Measurements from ENCODE around the gene PSORS1C1.
"Not testable (repeated sequence)": the region's sequence is repeated elsewhere in the genome, so short reads cannot be mapped to it uniquely, and the experiment has no call there.

Gene PSORS1C1

DNA sequence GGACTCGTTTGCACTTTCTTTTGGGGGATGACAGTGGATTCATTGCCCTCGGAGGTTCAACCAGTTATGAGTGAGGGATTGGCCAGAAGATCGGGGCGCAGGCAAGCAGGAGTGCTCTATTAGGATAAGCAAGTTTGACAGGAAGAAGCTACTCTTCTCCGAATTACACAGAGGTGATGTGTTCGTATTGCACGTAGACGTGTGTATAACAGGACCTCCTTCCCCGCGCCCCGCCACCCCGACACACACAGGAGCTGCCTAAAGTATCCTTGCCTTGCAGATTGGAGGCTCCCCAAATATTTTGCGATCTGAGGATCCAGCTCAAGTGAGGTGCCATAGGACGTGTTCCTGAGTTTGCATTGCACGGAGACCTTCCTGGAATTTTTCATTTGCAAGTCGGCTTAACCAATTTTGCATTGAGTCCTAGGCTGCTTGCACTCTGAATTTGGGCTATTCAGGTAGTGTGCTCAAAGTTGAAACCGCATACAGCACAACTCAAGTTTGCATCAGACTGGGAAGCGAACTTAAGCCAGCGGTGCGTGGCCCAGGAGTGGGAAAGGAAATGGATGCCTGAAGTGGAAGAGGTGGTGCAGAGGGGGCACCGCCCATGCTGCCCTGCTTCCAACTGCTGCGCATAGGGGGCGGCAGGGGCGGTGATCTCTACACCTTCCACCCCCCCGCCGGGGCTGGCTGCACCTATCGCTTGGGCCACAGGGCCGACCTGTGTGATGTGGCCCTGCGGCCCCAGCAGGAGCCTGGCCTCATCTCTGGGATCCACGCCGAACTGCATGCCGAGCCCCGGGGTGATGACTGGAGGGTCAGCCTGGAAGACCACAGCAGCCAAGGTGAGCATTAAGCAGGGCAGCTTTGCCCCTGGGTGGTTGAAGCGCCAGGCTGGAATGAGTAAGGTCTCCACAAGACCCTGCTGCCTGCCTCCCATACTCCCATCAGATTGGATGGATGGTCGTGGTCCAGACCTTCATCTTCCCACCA is 44.6 kb downstream of the PSORS1C1 start:
- DNase-seq (ENCODE audit: low spot score): no peak

DNA sequence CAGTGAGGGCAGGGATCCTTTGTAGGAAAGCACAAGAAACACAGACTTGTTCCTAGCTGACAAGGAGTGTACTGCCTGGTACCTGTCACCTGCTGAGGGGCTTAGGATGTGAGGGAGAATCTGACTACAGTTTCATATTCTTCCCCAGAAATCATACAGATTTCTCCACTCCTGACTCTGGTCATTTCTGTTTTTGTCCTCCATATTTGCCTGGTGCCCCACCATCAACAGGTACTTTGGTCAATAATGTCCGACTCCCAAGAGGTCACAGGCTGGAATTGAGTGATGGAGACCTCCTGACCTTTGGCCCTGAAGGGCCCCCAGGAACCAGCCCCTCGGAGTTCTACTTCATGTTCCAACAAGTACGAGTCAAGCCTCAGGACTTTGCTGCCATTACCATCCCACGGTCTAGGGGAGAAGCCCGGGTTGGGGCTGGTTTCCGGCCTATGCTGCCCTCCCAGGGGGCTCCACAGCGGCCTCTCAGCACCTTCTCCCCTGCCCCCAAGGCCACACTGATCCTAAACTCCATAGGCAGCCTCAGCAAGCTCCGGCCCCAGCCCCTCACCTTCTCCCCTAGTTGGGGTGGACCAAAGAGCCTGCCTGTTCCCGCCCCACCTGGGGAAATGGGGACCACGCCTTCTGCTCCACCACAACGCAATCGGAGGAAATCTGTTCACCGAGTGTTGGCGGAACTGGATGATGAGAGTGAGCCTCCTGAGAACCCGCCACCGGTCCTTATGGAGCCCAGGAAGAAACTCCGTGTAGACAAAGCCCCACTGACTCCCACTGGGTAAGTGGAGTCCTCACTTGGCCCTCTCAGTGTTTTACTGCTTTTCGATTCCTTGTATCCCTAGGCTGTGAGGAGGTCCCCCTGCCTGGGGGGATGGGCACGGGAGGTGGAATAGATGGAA is 46.9 kb downstream of the PSORS1C1 start:
- DNase-seq (ENCODE audit: low spot score): no peak

DNA sequence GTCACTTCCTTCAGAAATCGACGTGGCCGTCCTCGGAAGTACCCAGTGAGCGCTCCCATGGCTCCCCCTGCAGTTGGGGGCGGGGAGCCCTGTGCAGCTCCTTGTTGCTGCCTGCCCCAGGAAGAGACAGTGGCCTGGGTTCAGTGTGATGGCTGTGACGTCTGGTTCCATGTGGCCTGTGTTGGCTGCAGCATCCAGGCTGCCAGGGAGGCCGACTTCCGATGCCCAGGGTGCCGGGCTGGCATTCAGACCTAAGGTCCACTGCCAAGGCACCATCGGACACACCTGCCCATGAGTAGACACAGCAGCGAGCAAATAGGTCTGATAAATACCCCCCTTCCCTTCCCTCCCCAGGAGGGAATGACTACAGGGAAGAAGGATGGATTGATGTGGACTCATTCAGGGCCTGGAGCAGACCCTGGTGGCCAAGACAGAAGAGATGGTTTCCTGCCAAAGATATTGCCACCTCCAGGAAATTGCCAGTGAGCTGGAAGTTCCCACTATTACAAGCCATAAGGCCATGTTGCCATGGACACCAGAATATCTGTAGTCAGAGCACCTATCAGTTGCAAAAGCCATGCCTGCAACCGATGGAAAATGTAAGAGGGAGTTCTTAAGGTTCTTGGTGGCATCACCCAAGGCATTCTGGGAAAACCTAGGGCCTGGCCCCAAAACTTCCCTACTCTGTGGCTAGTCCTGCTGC is 48.0 kb downstream of the PSORS1C1 start:
- DNase-seq (ENCODE audit: low spot score): no peak

DNA sequence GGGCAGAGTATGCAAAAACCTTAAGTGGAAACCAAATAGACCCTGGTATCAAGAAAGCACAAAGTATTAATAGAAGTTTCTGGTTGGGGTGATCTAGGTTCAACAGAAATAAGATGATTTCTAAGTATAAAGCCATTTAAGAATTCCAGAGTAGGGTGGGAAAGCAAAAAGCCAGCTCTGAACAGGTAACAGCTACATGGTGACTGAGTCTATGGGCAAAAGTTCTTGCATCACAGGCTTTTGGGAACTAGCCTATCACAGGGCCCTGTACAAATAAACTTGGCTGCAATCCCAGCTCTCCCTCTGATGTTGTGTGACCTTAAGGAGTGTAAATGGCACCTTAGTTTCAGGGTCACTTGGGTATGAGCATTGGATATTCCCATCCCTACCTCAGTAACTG is 49.3 kb downstream of the PSORS1C1 start:
- no peak for DNase-seq (ENCODE audit: low spot score)

DNA sequence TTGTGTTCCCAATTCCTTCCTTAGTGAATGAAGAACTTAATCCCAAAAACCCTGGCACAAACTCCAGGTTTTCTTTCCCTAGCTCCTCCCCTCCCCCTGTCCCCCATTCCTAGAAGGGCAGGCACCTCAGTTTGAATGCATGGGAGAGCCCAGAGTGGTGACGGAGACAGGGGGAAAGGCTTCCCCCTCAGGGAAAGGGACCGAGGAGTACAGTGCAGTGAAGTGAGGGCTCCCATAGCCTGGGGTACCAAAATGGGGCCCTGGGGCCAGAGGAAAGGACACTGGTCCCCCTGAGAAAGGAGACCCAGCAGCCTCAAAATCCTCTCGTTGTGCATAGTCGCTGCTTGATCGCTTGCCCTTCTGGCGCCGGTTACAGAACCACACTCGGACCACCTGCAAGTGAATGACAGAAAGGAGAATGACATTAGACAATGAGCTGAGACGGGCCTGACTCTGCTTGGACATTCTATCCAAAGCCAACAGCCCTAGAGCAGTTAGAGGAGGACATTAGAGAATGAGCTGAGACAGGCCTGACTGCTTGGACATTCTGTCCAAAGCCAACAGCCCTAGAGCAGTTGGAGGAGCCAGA is 50.0 kb downstream of the PSORS1C1 start:
- not testable (repeated sequence) for DNase-seq (ENCODE audit: low spot score)

DNA sequence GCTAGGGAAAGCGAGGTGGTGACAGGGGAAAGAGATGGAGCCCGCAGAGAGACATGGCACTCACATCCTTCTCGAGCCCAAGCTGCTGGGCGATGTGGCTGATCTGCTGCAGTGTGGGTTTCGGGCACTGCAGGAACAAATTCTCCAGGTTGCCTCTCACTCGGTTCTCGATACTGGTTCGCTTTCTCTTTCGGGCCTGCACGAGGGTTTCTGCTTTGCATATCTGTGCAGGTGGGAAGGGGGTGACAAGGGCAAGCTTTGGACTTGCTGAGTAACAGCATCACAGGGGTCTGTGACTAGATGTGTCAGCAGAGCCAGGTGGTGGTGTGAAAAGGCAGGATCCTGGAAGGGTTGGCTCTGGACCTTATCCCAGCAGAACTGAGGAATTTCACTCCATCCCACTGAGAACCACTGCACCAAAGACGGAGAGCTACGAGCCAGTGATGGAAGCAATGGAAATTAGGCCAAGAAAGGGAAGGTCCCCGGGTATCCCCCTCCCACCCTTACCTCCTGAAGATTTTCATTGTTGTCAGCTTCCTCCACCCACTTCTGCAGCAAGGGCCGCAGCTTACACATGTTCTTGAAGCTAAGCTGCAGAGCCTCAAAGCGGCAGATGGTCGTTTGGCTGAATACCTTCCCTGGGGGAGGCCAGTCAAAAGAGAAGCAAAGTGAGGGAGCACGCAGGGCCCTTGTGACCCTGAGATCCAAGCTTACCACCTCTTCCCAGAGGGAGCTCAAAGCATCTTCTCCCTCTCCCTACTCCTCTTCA is 50.6 kb downstream of the PSORS1C1 start:
- DNase-seq (ENCODE audit: low spot score): not testable (repeated sequence)

DNA sequence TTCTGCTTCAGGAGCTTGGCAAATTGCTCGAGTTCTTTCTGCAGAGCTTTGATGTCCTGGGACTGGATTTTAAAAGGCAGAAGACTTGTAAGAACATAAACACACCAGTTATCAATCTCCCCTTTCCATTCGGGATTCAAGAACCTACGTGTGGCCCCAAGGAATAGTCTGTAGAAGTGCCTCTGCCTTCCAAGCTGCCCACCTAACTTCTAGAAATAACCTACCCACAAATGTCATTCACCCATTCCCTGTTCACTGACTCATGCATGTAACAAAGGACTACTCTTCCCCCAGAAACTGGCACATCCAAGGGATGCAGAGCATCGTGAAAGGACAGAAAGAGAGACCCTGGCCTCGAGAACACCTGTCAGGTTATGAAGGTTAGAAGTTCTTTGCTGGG is 51.4 kb downstream of the PSORS1C1 start:
- no peak for DNase-seq (ENCODE audit: low spot score)

DNA sequence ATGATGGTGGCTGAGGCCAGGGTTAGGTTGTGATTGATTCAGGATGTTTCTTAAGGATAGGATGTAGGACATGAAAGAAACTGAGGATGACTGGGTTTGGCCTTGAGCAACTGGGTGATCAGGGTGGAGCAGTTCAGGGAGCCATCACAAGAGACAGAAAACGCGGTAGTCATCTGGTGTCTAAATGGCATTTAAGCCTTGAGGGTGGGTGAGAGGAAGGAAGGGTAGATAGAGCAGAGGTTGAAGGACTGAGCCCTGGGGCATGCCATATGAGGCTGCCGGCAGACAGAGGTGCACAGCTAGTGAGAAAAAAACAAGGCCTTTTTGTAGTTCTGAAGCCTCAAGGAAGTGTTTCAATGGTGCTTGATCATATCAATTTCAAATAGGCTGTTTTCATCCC is 54.0 kb downstream of the PSORS1C1 start:
- no peak for DNase-seq (ENCODE audit: low spot score)

DNA sequence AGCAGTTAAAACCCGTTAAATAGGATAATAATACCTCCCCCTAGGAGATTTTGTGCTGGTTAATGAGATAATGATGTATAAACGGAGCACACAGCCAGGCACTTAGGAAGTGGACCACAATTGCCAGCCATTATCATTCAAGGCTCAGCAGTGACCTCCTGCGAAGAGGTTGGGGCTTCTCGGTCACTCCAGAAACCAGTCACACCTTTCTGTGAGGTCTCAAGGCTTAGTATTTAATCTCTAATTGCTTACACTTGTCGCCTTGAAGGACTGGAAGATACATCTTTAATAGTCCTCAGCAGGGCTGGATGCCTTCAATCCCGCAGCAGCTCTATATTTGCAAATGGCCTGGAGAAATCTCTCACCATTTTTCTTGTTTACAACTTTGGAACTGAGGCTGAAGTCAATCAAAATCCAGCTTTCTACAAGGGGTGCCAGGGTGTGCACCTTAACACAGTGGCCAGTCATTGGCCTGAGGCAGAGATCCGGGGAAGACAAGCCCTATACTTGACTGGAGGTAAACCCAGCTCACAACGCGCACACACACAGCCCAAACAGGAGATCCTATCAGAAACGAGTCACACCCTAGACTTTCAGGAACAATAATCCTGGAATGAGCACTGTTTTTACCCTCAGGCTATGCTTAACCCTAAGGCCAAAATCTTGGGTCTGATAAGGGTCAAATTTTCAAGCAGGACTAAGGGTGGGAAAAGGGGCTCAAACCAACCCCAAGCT is 54.7 kb downstream of the PSORS1C1 start:
- DNase-seq (ENCODE audit: low spot score): no peak

DNA sequence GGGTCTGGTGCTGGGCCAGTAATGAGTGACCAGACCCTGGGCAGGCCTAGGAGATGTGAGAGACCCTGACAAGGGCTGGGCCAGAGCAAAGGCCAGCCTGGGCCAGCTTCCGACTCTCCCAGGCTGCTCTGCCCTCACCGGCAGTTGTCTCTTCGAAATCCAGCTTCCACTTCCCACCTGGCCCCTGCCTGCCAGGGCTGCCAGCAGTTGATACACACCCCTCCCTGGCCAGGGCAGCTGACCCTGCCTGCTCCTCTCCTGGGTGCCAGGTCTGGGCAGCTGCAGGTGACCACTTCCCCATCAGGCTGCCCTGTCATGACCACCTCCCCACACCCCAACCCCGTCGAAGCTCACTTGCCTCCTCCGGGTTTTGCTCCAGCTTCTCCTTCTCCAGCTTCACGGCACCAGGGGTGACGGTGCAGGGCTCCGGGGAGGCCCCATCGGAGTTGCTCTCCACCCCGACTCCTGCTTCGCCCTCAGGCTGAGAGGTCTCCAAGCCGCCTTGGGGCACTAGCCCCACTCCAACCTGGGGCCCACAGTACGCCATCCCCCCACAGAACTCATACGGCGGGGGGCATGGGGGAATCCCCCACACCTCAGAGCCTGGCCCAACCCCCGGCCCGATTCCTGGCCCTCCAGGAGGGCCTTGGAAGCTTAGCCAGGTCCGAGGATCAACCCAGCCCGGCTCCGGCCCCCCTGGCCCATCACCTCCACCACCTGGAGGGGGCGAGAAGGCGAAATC is 55.4 kb downstream of the PSORS1C1 start:
- not testable (repeated sequence) for DNase-seq (ENCODE audit: low spot score)

DNA sequence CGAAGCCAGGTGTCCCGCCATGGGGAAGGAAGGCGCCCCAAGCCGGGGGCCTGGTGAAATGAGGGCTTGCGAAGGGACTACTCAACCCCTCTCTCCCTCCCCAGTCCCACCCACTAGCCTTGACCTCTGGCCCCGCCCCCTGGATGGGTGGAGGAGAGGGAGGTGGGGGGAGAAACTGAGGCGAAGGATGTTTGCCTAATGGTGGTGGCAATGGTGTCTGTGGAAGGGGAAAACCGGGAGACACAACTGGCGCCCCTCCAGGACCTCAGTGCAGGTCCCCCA is 55.9 kb downstream of the PSORS1C1 start, which contains the start of gene POU5F1:
Gene POU5F1, minus strand, starts transcription at position 83 of the 282 bp plus-strand sequence. Its CDS starts 62 bp downstream, at position 21.
- no peak for DNase-seq (ENCODE audit: low spot score)

DNA sequence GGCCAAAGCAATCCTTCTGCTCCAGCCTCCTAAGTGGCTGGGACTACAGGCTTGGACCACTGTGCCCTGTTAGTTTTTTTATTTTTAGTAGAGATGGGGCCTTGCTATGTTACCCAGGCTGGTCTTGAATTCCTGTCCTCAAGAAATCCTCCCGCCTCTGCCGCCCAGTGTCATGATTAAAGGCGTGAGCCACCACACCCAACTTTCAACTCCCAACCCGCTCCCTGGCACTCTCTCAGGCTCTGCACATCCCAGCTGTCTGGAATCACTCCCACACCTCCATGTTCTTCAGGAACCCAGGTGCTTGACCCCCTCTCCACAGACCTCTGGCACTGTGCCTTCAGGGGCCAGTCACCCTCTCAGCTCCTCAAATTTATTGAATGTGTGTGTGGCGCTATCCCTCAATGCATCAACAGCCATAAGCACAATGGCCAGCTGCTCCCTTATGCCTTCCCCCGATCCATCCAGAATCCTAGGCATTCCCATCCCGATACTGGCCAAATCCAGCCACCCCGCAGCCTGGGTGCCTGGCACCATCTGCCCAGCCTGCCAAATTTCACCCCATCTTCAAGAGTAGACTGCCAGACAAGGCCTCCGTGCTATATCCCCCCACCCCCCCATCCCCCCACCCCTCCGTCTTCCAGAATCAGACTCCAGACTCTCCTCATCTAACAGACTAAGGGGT is 56.5 kb downstream of the PSORS1C1 start:
- DNase-seq (ENCODE audit: low spot score): no peak

DNA sequence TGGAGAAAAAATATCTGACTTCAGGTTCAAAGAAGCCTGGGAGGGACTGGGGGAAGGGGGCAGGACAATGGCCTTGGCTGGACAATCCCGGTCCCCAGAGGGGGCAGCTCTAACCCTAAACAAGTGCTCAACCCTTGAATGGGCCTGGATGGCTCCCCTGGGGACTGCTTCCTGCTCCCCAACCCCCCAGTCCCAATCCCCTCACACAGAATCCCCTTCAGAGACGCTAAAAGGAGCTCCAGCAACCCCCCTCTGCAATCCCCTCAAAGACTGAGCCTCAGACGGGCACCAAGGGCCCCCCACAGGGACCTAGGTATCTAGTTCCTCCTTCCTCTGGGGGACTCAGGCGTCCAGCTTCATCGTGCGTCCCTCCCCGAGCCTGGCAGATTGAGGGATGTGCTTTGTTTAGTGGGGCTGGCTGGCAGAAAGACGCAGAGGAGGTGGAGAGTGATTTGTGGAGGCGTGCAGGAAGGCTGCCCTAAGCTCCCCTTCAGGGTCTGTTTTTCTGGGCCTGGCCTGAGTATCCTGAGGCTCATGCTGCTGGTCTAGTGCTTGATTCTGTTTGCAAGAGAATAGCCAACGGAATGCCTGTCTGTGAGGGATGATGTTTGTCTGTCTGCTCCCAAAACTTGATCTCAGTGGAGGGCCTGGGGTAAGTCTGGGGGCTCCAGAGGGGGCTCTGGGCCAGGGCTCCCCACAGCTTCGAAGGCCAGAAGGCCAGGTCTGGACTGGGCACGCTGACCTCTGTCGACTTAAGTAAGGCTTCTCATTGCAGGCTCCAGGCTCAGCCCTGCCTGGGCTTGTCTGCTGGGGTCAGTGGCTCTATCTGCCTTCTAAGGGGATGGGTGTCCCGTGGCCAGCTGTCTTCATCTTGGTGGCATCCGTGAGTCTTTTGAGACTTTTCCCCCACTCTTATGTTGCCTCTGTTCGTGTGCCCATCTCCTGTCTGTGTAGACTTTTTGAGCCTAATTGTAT is 57.6 kb downstream of the PSORS1C1 start:
- no peak for DNase-seq (ENCODE audit: low spot score)

DNA sequence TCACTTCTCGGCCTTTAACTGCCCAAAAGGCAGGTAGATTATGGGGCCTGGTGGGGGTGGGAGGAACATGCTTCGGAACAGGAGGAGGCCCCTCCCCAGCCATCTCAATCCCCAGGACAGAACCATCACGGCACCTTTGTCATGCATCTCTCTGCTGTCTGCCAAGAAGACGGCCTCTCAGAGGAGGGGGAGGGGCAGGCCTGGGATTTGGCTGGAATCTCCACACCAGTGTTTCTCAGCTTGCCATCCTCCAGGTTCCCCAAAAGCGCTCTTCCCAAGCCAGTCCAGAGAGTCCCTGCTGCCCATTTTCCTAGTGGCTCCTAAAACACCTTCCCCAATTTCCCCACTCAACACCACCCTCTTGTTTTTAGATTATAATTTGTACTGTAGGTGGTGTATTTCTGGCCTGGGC is 58.4 kb downstream of the PSORS1C1 start:
- no peak for DNase-seq (ENCODE audit: low spot score)

DNA sequence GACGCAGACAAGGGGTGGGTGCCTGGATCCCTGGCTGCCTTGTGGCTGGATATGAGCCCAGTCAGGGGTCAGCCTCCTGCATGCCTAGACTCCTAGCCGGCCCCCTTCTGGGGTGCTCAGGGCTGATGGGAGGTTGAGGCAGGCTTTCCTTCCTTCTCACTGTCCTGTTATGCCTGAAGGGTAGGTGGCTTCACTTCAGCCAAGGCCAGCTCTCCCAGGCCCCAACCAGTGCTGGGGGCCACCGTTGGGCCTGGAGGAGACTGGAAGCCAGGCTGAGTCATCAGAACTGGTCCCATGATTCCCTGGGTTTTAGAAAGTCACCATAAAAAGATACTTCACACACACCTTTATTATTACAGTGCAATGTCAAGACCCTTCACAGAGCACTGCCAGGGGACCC is 58.8 kb downstream of the PSORS1C1 start:
- DNase-seq (ENCODE audit: low spot score): no peak

DNA sequence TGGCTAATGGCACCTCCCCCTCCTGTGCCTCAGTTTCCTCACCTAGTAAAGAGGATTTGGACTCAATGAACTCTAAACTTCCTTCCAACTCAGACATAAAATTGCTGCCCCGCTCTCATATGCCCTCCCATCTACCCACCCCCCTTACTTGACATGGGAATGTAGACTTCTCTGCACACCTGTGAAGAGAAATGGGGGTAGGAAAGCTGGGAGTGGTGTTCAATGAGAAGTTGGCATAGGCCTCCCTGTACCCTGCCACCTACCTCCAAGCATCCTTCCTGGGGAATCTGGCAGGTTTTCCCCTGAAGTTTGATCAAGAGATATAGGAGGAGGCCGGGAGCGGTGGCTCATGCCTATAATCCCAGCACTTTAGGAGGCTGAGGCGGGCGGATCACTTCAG is 59.8 kb downstream of the PSORS1C1 start:
- no peak for DNase-seq (ENCODE audit: low spot score)

DNA sequence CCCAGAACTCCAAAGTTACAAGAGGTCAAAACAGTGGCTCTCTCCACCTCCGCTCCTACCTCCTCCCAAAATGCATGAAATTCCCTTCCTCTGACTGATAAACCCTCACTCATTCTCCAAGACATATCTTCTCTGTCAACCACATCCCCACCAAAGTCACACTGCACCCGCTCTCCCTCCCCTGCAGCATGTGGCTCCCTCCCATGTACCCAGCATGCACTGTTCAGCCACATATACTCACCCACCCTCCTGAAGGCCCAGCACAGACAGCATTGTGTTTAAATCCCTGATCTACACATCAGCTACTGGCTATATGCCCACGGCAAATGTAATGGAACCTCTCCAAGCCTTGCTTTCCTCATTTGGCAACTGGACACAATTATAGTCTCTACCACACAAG is 61.4 kb downstream of the PSORS1C1 start:
- peak; percentile 52 for DNase-seq (ENCODE audit: low spot score)

All from AG08395 (cell line).